Smooth muscle cell of the brain vasculature (primary cell): ENCODE results near the gene ST3GAL3.

ENCODE experiments used
- DNase-seq: peaks from one replicate; pipeline ENCODE4 v3.0.0-alpha.2; 2012; ENCODE audit warnings: low read depth, low spot score

Gene ST3GAL3

DNA sequence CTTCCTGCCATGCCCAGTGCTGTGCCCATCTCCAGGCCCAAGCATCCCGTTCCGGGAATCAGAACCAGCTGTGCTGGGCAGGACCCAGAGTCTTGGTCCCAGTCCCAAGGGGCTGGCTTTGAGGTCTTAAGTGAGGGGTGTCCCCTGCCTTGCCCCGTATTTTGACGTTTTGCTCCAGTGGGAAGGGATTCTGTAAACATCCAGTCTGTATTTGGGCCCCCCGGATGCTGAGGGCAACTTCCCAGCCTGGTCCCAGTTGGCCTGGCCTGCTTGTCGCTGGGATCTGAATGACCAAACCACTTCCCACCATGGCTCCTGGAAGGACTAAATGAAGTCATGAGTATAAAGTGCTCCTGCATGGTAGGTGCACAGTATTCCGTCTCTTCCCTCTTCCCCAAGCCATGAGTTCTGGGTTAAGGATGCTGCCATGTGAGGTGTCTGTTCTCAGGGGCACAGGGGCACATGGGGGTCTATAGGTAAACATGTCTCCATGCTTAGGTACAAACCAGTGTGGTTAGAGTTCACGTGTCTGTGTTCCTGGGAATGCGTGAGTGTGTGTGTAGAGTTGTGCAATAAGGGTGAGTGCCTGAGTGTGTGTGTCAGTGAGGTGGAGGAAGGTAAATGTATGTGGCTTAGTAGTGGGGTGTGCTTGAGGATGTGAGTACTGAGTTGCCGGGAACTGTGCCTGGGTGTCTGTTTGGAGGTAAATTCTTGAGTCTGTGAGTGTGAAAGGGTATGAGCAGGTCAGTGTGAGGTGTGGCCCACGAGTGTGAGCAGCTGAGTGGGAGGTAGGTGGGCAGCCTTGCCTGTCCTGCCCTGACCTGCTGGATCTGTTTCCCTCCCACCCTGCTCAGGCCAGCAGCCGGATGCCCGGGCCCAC, 273.2 kb downstream of the ST3GAL3 start:
- DNase-seq: no peak
